ENCODE measurements around the gene ERFL. TPM values are rescaled to one million over a fixed set of nuclear protein-coding genes. Genes with fewer than 3 reads are reported as not detected.

The ERFL gene
- total RNA-seq (2014; rRNA removed; shearing (Covaris generic)) = not detected in 2 replicates

DNA sequence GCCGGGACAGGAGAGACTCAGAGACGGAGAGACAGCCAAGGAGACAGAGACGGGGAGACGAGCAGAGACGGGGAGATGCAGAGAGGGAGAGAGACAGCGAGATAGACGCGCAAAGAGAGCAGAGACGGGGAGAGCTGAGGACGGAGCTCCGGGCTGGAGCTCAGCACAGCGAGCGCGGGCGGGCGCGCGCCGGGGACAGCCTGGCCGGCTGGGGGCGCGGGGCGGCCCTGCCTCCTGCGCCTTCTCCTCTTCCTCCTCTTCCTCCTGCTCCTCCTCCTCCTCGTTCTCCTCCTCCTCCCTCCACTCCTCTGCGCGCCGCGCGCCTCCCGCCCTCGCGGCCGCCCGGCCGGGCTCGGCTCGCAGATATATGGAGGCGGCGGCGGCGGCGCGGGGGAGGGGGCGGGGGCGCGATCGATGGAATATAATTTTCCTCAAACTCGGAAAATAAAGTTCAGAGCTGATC lies at the start of gene ERFL:
Gene ERFL (minus strand): TSS at position 229 of the 463 bp plus-strand sequence. CDS start 15,530 bp downstream, outside the sequence.
- DNase-seq (ENCODE audit: low read depth) = no peak

DNA sequence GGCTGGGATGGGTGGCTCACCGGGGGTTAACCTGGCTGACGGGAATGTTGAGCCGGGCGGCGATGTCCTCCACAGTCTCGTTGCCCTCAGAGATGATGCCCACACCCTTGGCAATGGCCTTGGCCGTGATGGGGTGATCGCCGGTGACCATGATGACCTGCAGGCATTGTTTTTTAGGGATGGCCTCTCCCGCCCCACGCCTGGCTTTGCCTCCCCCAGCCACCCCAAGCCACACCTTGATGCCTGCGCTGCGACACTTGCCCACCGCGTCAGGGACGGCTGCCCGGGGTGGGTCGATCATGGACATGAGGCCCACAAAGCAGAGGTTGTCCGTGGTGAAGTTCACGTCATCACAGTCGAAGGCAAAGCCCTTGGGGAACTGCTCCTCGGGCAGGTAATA lies 49.7 kb upstream of the ERFL start:
- no peak for DNase-seq (ENCODE audit: low read depth)

DNA sequence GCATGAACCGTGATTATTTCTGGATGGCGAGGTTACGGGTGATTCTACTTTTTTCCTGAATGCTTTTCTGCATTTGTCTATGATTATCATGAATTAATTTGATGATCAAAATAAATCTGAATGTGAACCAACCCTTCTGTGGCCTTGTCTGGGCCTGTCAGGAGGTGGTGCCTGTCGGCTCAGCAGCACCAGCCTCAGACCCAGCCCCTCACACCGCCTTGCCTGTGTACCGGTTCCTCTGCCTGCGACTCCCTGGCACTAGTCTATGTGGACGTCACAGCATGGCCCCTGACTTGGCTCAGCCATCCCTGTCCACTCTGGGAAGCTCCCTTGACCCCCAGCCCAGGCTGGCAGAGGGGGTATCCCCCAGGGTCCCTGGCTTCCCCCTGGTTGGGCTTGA lies 46.4 kb upstream of the ERFL start:
- DNase-seq (ENCODE audit: low read depth) = no peak

DNA sequence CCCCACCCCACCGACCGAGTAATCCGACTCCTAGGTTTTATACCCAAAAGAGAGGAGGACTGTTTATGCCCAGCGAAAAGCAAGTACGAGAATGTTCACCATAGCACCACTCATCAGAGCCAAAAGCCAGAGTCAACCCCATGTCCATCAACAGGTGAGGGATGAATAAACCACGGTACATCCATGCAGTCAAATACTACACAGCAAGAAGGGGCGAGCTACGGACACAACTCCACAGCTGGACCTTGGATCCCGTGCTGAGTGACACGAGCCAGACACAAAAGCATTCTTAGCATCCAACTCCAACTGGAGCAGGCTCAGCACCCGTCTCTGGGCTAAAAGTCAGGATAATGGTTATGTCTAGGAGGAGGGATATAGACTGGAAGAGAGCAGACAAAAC lies 43.1 kb upstream of the ERFL start:
- DNase-seq (ENCODE audit: low read depth) = no peak

DNA sequence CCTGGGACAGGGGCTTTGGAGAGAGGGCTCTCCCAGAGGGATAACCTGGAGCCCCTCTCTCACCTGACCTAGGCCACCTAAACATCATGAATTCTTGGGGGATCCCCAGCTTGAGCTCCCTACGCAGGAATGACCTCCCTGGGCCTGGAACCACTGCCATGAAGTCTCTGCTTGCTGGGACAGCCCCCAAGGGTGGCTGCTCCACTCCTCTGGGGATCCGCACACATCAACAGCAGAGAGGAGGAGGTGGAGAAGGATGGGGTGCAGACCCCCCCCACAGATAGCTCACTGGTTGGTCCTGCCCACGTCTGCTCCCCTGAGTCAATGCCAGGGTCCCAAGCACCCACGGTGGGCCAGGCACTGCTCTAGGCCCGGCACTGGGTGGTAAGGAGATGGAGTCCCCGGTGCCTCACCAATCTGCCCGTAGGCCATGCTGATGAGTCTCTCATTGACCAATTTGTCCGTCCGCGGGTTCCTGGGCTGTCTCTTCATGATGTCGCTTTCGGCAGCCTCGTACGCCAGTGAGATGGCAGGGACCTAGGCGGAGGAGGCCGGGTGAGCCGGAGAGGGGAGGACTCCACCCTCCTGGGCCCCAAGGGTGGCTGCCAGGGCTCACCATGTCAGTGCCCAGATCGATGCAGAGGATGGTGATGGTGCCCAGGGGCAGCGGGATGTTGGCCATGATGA lies 41.7 kb upstream of the ERFL start:
- DNase-seq (ENCODE audit: low read depth) = no peak

DNA sequence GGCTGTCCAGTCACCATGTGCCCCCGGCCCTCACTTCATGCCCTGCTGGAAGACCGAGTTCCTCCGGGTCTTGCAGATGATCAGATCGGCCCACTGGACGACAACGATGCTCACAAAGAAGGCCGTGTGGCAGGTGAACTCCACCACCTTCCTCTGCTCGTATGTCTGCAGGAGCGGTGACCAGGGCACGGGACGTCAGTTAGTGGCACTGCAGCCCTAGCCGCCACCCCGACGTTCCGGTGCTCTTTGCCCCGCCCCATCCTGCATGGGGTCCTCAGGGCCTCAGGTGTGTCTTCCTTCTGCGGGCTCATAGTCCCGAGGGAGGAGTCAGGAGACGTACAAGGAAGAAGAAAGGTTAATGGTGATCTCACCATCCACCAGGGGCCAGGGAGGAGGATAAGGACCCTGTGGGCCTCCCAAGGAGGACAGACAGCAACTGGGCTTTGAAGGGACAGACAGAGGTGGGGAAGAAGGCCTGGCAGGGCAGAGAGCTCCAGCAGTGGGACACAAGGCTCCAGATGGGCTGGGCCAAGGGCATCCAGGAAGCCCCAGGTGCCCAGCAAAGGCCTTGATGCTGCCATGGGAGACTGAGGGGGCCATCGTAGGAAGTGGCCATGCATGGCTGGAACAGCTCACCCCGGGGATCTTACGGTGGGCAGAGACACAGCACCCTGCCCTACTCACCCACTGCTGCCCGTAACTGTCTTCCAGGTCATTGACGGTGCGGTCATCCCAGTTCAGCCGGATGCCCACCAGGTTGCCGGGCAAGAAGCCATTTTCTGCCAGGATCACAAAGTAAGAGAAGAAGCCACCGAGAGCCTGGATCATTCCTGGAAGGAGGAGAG lies 40.7 kb upstream of the ERFL start:
- DNase-seq (ENCODE audit: low read depth) = no peak

DNA sequence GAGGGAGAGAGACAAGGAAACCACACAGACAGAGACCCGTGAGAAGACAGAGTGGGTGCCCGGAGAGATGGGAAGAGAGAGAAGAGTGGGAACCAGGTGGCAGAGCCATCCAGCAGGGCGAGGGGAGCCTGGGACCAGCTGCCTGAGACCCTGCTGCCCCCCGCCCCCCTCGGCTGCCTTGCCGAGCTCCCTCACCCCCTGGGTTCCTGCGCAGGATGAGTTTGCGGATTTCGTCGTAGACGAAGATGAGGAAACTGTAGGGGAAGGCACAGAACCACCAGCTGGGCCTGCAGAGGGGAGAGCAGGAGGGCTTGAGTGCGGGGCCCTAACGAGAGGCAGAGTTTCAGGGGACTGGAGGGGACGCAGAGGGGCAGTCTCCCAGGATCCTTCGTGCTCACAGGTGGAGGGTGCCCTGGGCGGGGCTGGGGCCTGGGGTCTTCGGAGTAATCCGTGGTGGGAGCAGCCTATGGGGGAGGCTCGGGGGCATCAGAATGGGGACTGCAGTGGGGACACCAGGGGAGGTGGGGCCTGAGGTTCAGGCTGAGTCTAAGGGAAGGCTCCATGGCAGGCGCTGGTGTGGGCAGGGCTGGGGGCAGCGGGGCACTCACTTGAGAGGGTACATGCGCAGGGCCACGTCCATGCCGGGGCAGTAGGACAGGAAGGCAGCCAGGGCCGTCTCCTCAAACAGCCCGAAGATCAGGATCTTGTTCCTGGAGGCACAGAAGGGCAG lies 39.0 kb upstream of the ERFL start:
- DNase-seq (ENCODE audit: low read depth) = no peak

DNA sequence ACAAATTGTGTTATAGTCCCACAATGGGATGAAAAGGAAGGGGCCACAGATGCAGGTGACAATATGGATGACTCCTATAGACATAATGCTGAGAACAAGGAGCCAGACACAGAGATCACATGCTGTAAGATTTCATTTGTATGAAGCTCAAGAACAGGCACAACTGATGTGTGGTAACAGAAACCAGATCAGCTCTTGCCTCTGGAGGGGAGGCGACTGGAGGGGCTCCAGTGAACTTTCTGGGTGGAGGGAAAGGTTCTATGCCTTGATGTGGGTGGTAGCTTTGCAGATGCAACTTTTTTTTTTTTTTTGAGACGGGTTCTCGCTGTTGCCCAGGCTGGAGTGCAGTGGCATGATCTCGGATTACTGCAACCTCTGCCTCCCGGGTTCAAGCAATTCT lies 36.9 kb upstream of the ERFL start:
- no peak for DNase-seq (ENCODE audit: low read depth)

DNA sequence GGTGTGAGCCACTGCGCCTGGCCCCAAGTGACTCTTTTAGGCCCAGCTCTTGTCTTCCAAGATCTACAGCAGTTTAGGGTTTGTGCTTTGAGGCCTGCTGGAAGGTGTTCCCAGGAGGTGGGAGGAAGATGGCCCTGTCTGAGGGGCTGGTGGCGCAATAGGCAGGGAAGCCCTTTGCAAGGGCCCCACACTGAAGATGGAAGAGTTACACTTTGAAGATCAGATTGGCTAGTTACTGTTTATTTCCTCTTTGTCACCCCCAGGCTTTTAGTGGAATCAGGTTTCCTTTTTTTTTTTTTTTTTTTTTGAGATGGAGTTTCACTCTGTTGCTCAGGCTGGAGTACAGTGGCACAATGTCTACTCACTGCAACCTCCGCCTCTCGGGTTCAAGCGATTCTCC lies 32.7 kb upstream of the ERFL start:
- no peak for DNase-seq (ENCODE audit: low read depth)

DNA sequence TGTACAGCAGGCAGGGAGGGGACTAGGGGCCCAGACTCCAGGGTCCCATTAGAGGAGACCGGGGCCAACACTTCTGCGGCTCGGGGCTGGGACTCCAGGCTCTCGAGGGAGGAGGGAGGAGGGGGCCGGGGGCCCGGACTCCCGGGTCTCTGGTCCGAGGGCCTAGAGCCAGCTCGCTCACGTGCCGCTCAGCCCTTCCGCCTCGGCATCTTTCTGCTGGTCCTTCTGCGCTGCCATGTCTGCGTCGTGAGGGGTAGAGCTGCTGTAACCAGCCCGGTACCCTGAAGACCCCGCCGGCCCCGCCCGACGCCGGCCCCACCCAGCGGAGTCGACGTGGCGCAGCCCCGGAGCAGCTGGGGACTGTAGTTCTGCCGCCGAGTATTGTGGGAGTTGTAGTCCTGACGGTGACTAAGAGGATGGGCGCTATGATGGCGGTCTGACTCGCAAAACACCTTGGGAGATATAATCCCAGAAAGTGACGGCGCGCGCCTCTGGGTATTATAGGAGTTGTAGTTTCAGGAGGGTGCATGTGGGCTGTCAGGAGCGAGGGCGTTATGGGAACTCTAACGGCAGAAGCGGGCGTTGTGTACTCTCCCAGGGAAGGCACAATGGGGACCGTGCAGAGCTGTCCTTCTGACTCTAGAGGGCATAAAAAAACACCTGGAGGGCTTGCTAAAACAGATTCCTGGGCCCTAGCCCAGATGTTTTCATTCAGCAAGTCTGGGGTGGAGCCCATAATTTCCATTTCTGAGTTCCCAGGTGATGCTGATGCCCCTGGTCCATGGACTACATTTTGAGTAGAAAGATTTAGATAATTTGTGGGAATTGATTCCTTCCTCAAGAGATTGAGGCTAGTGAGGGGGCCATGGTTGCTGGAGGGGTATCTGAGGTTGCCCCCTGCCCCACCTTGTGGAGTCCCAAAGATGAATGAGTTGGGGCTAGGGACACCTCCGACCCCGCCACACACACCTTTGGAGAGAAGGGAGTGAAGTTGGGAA lies 31.1 kb upstream of the ERFL start, which contains the start of gene RABAC1:
Gene RABAC1 (minus strand): TSS at position 266 of the 998 bp plus-strand sequence. CDS start 29 bp downstream, at position 237.
- DNase-seq (ENCODE audit: low read depth) = peak; percentile 87

DNA sequence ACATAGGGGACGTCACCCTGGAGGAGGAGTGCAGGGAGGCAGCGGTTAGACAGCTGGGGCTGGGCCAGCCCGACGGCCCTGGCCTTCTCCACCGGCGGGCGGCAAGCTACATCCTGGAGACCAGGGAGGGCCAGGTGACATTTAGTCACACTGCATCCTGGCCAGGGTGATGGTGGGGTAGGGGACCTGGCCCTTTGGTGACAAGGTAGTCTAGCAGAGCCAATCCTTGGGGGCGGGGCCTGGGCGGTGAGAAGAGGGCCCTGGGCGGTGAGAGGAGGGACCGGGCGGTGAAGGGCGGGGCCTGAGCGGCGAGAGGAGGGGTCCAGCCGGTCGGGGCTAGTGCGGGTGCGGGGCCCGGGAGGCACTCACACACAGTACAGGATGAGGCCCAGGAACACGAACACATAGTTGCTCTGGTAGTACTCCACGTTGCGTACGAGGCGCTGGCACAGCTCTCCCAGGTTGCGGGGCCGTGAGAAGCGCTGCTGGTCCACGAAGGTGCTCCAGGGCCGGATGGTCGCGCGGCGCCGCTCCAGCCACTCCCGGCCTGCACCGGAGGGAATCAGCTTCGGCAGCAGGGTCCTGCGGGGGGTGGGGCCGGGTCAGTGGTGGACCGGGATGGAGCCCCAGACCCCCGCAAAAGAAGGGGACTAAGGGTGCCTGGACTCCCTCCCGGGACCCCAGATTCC lies 30.3 kb upstream of the ERFL start:
- peak; percentile 57 for DNase-seq (ENCODE audit: low read depth)

DNA sequence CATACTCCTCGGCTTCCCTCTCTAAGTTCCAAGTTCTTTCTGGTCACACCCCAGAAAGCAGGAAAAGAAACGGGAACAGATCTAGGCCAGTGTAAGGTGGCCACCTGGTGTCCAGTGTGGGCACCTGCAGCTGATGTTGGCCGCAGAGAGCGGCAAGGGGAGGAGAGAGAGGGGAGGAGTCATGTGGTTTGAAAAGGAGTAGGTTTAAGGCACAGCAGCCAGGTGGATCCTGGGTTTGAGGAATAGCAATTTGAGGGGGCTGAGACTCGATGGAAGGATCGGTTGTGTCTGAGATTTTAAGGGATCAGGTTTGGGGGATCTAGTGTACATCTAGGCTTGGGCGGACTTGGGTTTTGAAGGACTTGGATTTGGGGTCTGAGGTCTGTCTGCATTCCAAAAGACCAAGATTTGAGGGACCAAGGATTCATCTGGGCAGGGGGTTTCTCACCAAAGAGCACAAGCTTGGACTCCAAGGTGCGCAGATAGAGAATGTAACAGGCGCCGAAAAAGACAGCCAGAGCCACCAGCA lies 29.7 kb upstream of the ERFL start:
- peak; percentile 74 for DNase-seq (ENCODE audit: low read depth)

DNA sequence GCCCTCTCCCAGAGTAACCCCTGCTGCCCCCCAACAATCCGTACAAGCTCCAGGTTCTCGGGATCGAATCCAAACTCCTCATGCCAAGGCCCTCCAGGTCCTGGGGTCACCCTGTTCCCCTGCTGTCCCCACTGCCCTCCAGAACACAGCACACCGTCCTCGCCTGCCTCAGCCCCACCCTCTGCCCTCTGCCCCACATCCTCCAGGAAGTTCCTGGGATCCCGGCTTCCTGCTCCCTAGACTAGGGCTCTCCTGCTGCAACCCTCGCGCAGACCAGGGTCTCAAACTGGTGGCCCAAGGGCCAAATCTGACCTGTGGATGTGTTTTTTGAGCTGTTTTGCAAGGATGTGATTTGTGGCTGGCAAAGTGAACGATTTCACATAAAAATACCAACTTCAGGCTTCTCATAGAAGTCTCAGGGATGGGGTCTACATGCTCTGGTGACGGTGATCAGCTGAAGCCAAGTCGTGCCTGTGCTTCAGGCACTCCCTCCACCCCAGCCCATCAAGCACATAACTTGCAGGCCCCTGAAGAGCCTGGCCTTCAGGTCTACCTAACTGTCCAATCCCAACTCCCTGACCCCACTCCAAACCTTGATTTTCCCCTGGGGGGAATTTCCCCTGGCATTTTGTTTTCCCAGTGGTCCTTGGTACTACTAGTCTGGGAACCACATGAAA lies 29.1 kb upstream of the ERFL start:
- no peak for DNase-seq (ENCODE audit: low read depth)

DNA sequence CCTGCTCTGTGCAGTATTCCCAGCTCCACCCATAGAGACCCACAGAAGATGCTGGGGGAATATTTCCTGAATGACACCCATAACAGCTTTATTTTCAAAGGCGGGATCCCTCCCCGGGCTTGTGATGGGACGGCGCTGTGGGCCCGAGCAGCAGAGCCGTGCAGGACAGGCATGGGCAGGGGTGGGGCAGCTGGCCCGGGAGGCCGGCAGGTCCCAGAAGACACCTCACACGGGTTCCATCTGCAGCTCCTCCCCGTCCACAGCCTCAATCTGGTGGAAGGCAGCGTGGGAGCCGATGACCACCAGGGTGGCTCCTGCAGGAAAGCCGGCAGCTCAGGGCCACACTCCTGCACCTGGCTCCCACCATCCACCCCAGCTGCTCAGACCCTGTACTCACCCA lies 28.4 kb upstream of the ERFL start:
- no peak for DNase-seq (ENCODE audit: low read depth)

DNA sequence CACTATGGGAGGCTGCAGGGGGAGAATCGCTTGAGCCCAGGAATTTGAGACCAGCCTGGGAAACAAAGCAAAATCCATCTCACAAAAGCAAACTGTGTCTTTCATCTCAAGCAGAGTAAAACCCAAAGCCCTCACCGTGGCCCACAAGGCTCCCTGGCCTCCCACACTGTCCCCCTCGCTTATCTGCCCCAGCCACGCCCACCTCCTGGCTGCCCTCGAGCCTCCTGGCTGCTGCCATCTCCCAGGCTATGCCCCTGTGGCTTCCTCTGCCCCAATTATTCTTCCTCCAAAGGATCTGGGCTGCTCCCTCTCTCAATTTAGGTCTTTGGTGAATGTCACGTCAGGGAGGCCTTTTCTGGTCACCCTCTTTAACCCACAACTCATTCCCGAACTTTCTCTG lies 27.3 kb upstream of the ERFL start:
- DNase-seq (ENCODE audit: low read depth) = no peak

DNA sequence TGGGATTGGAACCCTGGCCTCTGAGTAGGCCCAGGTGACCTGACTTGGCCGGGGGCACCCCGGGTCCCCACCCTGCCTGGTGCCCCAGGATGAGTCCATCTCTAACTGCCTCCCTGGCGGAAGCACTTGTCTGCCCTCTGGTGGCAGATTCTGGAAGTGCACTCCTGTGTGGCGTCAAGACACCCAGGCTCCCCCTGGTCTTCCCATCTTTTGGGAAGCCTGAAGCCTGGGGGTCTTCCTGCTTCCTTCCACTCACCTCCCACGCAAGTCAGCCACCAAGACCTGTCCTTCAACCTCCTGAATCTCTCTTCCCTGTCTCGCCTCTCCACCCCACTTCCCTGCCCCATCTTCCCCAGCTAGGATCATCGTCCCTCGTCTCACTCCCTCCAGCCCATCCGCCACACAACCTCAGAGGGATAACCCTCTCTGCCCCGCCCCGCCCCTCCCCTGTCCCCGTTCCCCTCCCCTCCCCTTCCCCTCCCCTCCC lies 23.5 kb upstream of the ERFL start:
- DNase-seq (ENCODE audit: low read depth) = peak; percentile 62

DNA sequence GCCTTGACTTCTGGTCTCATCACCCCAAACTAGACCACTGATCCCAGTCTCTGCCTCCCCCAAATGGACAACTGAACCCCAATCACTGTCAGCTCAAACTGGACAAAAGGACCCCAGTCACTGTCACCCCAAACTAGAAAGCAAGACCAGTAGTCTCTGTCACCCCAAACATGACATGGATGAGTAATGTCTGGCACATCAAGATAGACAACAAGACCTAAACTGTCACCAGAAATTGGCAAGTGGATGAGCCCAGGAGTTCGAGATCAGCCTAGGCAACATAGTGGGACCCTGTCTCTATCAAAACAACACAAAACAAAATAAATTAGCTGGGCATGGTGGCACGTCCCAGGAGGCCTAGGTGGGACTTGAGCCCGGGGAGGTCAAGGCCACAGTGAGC lies 18.8 kb upstream of the ERFL start:
- no peak for DNase-seq (ENCODE audit: low read depth)

DNA sequence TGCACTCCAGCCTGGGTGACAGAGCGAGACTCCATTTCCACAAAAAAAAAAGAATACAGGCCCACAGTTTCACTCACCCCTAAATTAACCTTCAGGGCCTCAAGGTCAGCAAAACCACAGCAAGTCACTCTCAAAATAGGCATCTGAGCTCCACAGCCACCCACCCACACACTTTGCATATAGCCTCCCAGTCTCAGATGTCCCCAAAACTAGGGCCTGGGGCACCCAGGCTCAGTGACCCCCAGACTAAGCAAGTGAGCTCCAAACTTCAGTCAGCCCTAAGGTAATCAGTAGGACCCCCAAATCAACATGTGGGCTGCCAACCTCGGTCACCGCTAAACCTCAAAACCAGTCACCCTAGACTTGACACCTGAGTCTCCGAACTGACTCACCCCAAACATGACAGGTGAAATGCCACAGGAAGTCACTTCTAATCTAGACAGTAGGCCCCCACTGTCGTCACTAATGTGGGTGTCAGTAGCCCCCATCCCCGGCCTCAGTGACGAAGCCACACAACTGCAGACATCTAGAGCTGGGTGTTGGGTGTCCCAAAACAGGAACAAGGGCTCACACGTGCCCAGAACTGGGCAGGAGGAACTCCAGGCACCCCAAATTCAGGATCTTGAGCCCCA lies 17.0 kb upstream of the ERFL start:
- no peak for DNase-seq (ENCODE audit: low read depth)

DNA sequence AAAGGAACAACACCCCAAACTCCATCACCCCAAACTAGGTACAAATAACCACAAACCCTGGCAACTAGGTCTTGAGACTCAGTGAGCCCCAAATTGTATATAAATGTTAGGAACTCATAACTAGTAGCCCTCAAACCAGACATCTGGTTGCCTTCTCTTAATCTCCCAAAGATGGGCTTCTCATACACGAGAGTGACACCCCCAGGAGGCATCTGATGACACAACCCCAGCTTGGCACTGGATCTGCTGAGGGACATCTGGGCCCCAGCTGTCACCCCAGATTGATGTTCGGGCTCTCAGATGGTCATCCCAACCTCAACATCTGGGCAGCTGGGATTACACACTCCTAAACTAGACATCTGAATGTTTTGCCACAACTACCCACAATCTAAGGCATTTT lies 16.1 kb upstream of the ERFL start:
- peak; percentile 64 for DNase-seq (ENCODE audit: low read depth)
